Hepatic stellate cell (primary cell): ENCODE data around the gene GPR35.
A peak's percentile ranks its signal among the peaks of the same experiment; 100 is the strongest.
"Not testable (repeated sequence)": the region's sequence is repeated elsewhere in the genome, so short reads cannot be mapped to it uniquely, and the experiment has no call there.

ENCODE experiments used
- DNase-seq: peaks from one replicate; pipeline ENCODE4 v3.0.0; 2011; ENCODE audit warnings: low spot score

The GPR35 gene

DNA sequence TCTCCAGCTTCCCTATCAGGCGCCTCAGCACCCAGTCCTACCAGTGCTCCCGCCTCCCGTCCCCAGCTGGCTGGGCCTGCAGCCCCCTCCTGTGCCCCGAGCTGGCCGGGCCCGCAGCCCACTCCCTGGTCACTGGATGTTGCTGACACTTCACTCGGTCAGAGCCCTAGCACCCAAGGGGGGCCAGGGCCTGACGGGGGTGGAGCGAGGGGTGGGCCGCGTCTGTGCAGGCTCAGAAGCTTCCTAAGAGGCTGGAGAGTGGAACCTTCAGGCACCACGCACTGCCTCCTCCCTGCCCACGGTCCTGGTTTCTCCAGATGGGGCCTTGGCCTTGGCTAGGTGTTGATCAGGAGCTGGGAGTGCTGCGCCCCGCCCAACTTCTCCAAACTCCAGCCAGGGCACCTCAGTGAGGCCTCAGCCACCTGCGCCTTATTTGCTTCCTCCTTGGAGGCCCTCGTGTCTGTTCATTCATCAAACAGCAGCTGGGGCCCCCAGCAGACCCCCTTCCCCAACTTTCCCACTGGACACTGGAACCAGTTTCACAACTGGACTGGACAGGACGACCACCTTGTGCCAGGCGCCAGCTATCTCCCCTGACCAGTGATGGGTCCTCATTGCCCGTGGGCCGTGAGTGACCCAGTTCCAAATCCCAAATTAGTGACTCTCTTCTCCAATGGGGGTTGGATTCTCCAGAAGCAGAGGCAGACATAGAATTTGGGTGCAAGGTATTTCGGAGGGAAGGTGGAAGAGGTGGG, 22.0 kb upstream of the GPR35 start:
- no peak for DNase-seq

GRCh38 chr2:240603846-240604245, 21.4 kb upstream of the GPR35 start:
- no peak for DNase-seq

DNA sequence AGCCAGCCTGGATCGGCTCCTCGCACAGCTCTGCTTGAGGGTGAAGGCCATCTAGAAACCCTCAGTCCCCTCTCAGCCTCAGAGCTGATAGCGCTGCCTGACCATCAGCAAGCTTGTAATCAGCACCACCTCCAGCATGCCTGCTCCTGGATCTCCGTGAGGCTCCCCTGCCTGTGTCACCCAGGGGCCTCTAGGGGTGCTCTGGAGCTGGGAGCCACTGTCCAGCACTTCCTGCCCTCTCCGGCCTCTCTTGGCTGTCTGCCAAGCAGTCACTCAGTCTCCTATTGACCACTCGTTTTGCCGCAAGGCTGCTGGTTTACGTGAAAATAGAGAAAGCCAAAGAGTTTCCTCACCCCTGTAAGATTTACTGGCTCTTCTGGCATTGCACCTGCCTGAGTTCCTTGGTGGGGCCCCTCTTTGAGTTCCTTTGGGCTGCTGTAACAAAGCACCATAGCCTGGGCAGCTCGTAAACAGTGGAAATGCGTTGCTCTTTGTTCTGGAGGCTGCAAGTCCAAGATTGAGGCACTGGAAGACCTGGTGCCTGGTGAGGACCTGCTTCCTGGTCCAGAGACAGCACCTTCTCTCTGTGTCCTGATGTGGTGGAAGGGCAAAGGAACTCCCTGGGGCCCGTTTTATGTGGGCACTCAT, 20.9 kb upstream of the GPR35 start:
- peak; percentile 93 for DNase-seq

- DNase-seq = no peak
Measured at GRCh38 chr2:240604939-240605716, 20.2 kb upstream of the GPR35 start.

- DNase-seq = no peak
Measured at GRCh38 chr2:240605867-240606743, 19.2 kb upstream of the GPR35 start.

GRCh38 chr2:240611601-240612210, 13.6 kb upstream of the GPR35 start:
- DNase-seq = no peak

DNA sequence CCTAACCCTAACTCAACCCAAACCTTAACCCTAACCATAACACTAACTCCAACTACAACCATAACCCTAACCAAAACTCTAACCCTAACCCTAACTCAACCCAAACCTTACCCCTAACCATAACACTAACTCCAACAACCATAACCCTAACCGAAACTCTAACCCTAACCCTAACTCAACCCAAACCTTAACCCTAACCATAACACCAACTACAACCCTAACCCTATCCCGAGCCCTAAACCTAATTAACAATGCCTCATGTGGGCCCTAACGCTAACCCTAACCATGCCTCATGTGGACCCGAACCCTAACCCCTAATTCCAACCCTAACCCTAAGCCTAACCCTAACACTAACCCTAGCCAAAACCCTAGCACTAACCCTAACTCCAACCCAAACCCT, 11.5 kb upstream of the GPR35 start:
- DNase-seq = no peak

DNA sequence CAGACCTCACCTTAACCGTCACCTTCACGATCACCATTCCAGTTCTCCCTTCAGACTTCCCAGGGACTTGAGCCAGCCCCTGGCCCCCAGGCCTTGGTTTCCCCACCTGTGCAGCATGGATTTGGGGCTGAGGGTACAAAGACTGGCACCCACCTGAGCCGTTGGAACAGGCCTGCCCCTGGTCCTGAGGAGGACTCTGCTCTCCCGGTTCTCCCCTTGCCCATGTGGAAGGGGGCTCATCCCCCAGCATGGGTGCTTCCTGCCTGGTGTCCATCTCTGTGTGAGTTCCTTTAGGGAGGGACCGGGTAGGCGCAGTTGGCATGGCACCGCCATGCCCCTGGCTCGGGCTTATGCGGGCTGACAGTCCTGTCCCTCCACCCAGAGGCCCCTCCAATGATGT, 10.9 kb upstream of the GPR35 start:
- DNase-seq = no peak

DNA sequence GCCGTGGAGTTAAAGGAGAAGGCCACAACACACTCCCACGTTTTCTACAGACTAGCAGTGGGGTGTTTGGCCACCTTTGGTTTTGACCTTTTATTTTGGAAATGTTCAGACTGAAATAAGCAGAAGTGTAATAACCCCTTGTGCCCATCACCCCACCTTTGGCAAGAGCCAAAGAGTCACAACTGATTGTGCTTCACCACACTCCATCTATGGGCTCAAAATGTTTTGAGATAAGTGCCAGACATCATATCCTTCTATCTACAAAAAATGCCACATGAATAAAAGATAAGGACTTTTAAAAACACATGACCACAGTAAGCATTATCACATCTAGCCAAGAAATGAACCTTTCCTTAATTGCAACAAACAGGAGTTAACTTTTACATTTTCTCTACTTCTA, 9.9 kb upstream of the GPR35 start:
- DNase-seq = no peak

GRCh38 chr2:240615820-240616547, 9.3 kb upstream of the GPR35 start:
- DNase-seq = no peak

DNA sequence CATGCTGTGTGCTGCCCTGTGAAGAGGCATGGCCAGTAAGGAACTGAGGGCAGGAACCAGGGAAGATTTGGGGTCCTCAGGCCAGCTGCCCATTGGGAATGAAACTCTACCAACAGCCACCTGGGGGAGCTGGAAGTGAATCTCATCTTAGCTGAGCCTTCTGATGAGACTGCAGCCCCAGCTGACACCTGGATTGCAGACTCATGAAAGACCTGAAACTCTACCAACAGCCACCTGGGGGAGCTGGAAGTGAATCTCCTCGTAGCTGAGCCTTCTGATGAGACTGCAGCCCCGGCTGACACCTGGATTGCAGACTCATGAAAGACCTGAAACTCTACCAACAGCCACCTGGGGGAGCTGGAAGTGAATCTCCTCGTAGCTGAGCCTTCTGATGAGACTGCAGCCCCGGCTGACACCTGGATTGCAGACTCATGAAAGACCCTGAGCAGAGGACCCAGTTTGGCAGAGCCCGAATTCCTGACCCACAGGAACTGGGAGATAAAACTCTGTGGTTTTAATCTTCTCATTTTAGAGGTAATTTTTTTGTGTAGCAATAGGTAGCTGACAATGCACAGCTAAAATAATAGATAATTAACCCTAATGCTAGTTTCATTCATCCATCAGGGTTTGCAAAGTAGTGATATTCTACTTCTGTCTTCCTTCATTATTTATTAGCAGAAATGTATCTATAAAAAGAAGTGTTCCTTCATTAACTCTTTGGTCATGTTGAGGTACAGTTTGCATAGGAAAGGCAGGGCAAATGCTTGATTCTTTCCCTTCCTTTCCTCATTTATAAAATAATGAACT, 8.2 kb upstream of the GPR35 start:
- DNase-seq = not testable (repeated sequence)

DNA sequence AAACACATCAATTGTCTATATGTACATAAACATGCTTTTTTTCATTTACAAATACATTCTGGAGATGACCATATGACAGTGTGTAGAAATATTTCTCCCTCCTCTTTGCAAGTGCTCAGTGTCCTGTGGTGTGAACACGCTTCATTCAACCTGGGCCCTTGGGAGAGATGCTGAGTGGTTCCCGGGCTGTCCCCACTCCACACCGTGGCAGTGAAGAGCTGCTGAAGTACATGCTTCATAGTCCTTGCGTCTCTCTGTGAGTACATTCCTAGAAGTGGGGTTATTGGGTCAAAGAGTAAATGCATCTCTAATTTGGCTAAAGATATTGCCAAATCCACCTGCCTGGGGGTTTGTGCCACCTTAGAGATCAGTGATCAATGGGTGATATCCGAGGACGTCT, 6.5 kb upstream of the GPR35 start:
- no peak for DNase-seq

DNA sequence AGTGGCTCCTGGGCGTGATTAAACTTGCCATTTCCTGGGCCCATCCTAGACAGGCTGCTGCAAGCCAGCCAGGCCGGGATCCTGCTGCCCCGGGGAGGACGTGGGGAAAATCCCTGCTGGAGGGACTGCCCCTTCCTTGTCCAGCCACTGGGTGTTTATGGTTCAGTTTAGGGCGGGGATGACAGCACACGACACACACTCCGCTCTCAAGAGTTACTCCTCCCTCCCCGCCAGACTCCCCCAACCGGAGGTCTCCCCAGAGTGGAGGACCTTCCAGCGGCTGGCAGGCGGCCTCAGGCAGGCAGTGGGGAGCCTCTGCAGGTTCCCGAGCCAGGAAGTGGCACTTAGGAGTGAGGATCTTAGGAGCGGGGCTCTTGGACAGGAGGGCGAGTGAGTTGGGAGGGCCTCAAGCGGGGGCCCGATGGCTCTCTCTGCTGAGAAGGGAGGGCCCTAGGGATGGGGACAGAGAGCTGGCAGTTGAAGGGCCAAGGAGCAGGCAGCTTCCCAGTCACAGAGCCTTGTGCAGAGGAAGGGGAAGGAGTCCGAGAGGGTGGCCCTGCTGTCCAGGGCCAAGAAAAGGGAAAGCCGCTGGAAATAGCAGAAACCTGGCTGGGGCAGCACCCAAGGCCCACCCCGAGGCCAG, 5.7 kb upstream of the GPR35 start:
- no peak for DNase-seq

- no peak for DNase-seq
Measured at GRCh38 chr2:240620149-240620731, 5.0 kb upstream of the GPR35 start.

GRCh38 chr2:240620859-240621258, 4.4 kb upstream of the GPR35 start:
- no peak for DNase-seq

DNA sequence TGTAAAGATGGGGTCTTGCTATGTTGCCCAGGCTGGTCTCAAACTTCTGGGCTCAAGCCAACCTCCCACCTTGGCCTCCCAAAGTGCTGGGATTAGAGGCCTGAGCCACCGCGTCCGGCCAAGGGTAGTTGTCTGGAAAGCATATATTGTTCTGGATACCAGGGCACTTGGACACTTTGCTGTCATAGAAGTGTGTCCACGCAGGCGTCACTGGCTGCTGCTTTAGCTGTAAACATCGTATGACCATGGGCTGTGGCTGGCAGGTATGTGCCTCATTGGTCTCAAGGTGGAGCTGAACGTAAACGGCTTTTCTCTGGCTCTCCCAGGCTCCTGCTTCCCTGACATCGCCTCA, 3.2 kb upstream of the GPR35 start:
- DNase-seq = no peak

GRCh38 chr2:240622531-240623235, 2.6 kb upstream of the GPR35 start:
- DNase-seq = no peak

DNA sequence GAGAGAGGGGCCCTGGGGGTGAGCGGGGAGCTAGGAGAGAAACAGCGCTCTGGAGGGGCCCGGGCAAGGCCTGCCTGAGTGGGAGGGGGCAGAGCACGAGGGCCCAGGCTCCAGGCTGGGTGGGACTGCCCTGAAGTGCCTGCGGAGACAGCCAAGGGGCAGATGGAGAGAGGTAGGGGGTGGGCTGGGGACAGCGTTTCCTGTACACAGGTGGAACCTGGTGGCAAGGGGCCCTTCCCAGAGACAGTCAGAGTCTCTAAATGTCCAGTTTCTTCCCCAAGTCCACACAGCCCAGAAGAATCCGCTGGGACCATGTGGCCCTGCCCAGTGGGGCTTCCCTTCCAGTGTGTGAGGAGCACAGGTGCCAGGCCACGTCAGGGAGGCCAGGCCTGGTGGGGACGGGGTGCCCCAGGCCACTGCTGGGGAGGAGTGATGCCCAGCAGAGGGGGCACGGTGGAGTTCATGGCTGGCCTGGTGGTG, 1.7 kb upstream of the GPR35 start:
- DNase-seq = no peak
